Stimulated activated naive CD8-positive, alpha-beta T cell treated with anti-CD3 and anti-CD28 coated beads, Interleukin-15, amount 100 ng/mL, for 72 hours (primary cell): ENCODE data around the gene JAZF1.
A peak's percentile ranks its signal among the peaks of the same experiment; 100 is the strongest.
"Not testable (repeated sequence)": the region's sequence is repeated elsewhere in the genome, so short reads cannot be mapped to it uniquely, and the experiment has no call there.

Experiments used
- ATAC-seq: fragments of 150-1000 bp; cut with Tn5 transposase; 2 replicates; pipeline ENCODE4 v1.10.0; 2021; ENCODE audit warnings: mild to moderate bottlenecking, moderate library complexity
- DNase-seq, 2 donors: peaks; one replicate each; pipeline ENCODE4 v3.0.0; 2021 to 2022
- H3K27ac Mint-ChIP-seq, 2 donors: one replicate each; pipeline ENCODE4 v1.8.0; 2022; ENCODE audit warnings: mild to moderate bottlenecking in 2 of 2, mixed read lengths in 2 of 2, moderate library complexity in 2 of 2
- H3K27me3 Mint-ChIP-seq: one replicate; pipeline ENCODE4 v1.8.0; 2022; ENCODE audit warnings: mixed read lengths
- H3K4me1 Mint-ChIP-seq: one replicate; pipeline ENCODE4 v1.8.0; 2022; ENCODE audit warnings: mild to moderate bottlenecking, mixed read lengths
- H3K4me3 Mint-ChIP-seq, 2 donors: one replicate each; pipeline ENCODE4 v1.8.0; 2022; ENCODE audit warnings: mild to moderate bottlenecking in 2 of 2, mixed read lengths in 2 of 2, moderate library complexity in 1 of 2
- H3K9me3 Mint-ChIP-seq, 2 donors: one replicate each; pipeline ENCODE4 v1.8.0; 2022; ENCODE audit warnings: mixed read lengths in 2 of 2

JAZF1 gene

GRCh38 chr7:27925573-27926201, 254.9 kb downstream of the JAZF1 start:
- no peak overlapping the region for H3K4me3 Mint-ChIP-seq
- peaks cover 14% of the 10 kb centered on the region for H3K4me1 Mint-ChIP-seq
- no peaks in the 10 kb centered on the region for H3K27me3 Mint-ChIP-seq
- no peaks in the 10 kb centered on the region for H3K9me3 Mint-ChIP-seq
- H3K27ac Mint-ChIP-seq, result no peak overlapping the region
- no peak for DNase-seq
- peak; percentile 93 for ATAC-seq

- H3K27ac Mint-ChIP-seq, result no peak overlapping the region
- no peaks in the 10 kb centered on the region for H3K9me3 Mint-ChIP-seq
- H3K4me3 Mint-ChIP-seq, result no peak overlapping the region
- DNase-seq (no peak), ATAC-seq (no peak)
- H3K27me3 Mint-ChIP-seq, result no peaks in the 10 kb centered on the region
- peaks cover 14% of the 10 kb centered on the region for H3K4me1 Mint-ChIP-seq
Observed at GRCh38 chr7:27923642-27923980, 257.0 kb downstream of the JAZF1 start.

- DNase-seq, result no peak
- no peak overlapping the region for H3K27ac Mint-ChIP-seq
- no peaks in the 10 kb centered on the region for H3K9me3 Mint-ChIP-seq
- no peak for ATAC-seq
- H3K4me3 Mint-ChIP-seq, result no peak overlapping the region
- no peaks in the 10 kb centered on the region for H3K27me3 Mint-ChIP-seq
- peaks cover 14% of the 10 kb centered on the region for H3K4me1 Mint-ChIP-seq
Observed at GRCh38 chr7:27922907-27923641, 257.5 kb downstream of the JAZF1 start.

GRCh38 chr7:27922389-27922788, 258.2 kb downstream of the JAZF1 start:
- not testable (repeated sequence) for H3K27me3 Mint-ChIP-seq, H3K9me3 Mint-ChIP-seq, H3K4me3 Mint-ChIP-seq, H3K27ac Mint-ChIP-seq, ATAC-seq, DNase-seq
- H3K4me1 Mint-ChIP-seq, result peaks cover 14% of the 10 kb centered on the region

DNA sequence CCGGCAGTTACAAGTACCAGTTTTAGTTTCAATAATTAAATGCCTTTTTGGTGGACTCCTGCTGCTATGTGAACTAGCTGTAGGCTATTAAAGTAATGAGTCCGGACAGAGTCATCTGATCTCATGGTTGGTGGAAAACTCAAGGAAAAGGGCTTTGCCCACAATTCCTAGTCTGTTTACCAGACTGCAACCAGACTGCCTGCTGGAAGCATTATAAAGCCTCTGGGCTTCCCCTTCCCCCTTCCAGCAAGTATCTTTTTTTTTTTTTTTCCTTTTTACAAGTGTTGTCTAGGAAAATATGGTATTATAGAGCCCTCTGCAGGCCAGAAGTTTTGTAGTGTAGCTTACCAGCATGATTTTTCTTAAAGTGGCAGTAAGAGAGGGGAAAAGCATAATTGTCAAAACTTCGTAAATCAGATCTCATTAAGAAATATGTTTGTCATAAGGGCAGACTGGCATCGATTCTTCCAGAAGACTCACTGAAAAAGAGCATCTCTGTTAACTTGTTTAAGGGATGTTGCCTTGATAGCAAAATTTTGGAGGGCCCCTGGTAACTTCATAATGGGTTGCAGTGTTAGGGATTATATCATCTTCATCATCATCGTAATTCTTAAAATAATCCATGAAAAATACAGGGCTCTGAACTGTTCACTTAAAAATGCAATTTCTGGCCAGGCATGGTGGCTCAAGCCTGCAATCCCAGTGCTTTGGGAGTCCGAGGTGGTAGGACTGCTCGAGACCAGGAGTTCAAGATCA, 259.3 kb downstream of the JAZF1 start:
- no peaks in the 10 kb centered on the region for H3K27me3 Mint-ChIP-seq
- no peak overlapping the region for H3K27ac Mint-ChIP-seq
- DNase-seq (peak; percentile 18 to 19), ATAC-seq (peak; percentile 65)
- peaks cover 9% of the 10 kb centered on the region for H3K4me1 Mint-ChIP-seq
- no peak overlapping the region for H3K4me3 Mint-ChIP-seq
- H3K9me3 Mint-ChIP-seq, result no peaks in the 10 kb centered on the region

GRCh38 chr7:27920281-27920946, 260.2 kb downstream of the JAZF1 start:
- no peak for DNase-seq
- Mint-ChIP-seq H3K27me3 (no peaks in the 10 kb centered on the region), H3K9me3 (no peaks in the 10 kb centered on the region), H3K4me1 (peaks cover under 1% of the 10 kb centered on the region), H3K4me3 (no peak overlapping the region), H3K27ac (no peak overlapping the region)
- no peak for ATAC-seq

- Mint-ChIP-seq H3K9me3 (no peaks in the 10 kb centered on the region), H3K4me1 (no peaks in the 10 kb centered on the region), H3K27me3 (no peaks in the 10 kb centered on the region), H3K27ac (no peak overlapping the region), H3K4me3 (no peak overlapping the region)
- DNase-seq (no peak), ATAC-seq (no peak)
Observed at GRCh38 chr7:27918503-27918902, 262.1 kb downstream of the JAZF1 start.

GRCh38 chr7:27917774-27918314, 262.8 kb downstream of the JAZF1 start:
- ATAC-seq (no peak), DNase-seq (no peak)
- H3K4me3 Mint-ChIP-seq, result no peak overlapping the region
- H3K27me3 Mint-ChIP-seq, result no peaks in the 10 kb centered on the region
- no peaks in the 10 kb centered on the region for H3K9me3 Mint-ChIP-seq
- H3K4me1 Mint-ChIP-seq, result no peaks in the 10 kb centered on the region
- H3K27ac Mint-ChIP-seq, result no peak overlapping the region

GRCh38 chr7:27917119-27917518, 263.5 kb downstream of the JAZF1 start:
- Mint-ChIP-seq H3K27ac (no peak overlapping the region), H3K9me3 (no peaks in the 10 kb centered on the region), H3K4me3 (no peak overlapping the region), H3K27me3 (no peaks in the 10 kb centered on the region), H3K4me1 (no peaks in the 10 kb centered on the region)
- no peak for DNase-seq
- no peak for ATAC-seq

- Mint-ChIP-seq H3K27me3 (no peaks in the 10 kb centered on the region), H3K9me3 (no peaks in the 10 kb centered on the region), H3K27ac (no peak overlapping the region), H3K4me3 (no peak overlapping the region), H3K4me1 (no peaks in the 10 kb centered on the region)
- DNase-seq, result no peak
- no peak for ATAC-seq
Observed at GRCh38 chr7:27916372-27916771, 264.2 kb downstream of the JAZF1 start.

DNA sequence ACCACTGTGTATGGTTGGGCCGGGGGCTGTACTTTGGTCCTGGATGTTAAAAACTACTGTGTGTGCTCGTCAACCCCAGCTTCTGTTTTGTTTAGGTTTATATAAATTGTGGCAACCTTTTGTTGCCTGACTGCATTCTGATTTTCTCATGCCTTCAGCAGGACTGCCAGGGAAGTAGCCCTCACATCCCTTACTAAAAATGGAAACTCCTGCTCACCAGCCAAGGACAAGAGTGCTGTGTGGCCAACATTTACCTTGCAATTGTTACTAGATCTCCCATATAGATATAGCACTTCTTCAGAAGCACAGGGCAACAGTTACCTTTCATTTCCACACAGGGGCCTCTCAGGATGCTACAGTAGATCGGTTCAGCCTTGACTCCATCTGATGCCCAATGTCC, 266.2 kb downstream of the JAZF1 start:
- Mint-ChIP-seq H3K4me1 (no peaks in the 10 kb centered on the region), H3K27me3 (no peaks in the 10 kb centered on the region), H3K9me3 (no peaks in the 10 kb centered on the region), H3K27ac (no peak overlapping the region), H3K4me3 (no peak overlapping the region)
- DNase-seq (no peak), ATAC-seq (no peak)

GRCh38 chr7:27912751-27913150, 267.8 kb downstream of the JAZF1 start:
- H3K9me3 Mint-ChIP-seq, result no peaks in the 10 kb centered on the region
- no peak overlapping the region for H3K4me3 Mint-ChIP-seq
- DNase-seq (no peak), ATAC-seq (no peak)
- H3K4me1 Mint-ChIP-seq, result no peaks in the 10 kb centered on the region
- H3K27me3 Mint-ChIP-seq, result no peaks in the 10 kb centered on the region
- H3K27ac Mint-ChIP-seq, result no peak overlapping the region

DNA sequence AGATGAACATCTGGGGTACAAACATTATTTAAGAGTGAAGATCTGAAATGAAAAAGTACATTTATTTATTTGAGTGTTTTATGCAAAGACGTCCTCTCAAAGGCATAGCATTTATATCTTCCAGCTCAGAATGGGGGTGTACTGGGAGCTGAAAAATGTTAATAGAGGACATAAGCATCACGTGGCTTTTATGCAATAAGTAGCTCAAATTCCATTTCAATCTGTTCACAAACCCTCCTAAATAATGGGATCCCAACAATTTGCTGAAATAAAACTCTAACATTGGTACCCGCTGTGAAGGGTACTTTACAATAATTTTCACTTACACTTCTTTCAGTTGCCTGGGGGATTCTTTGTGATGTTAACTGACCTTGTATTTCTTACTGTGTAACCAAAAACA, 268.7 kb downstream of the JAZF1 start:
- no peaks in the 10 kb centered on the region for H3K9me3 Mint-ChIP-seq
- no peak for ATAC-seq
- H3K27me3 Mint-ChIP-seq, result no peaks in the 10 kb centered on the region
- no peaks in the 10 kb centered on the region for H3K4me1 Mint-ChIP-seq
- no peak overlapping the region for H3K4me3 Mint-ChIP-seq
- no peak overlapping the region for H3K27ac Mint-ChIP-seq
- DNase-seq, result no peak

GRCh38 chr7:27910326-27910725, 270.3 kb downstream of the JAZF1 start:
- Mint-ChIP-seq H3K9me3 (no peaks in the 10 kb centered on the region), H3K27me3 (no peaks in the 10 kb centered on the region), H3K4me3 (no peak overlapping the region), H3K27ac (no peak overlapping the region), H3K4me1 (no peaks in the 10 kb centered on the region)
- no peak for DNase-seq
- no peak for ATAC-seq

DNA sequence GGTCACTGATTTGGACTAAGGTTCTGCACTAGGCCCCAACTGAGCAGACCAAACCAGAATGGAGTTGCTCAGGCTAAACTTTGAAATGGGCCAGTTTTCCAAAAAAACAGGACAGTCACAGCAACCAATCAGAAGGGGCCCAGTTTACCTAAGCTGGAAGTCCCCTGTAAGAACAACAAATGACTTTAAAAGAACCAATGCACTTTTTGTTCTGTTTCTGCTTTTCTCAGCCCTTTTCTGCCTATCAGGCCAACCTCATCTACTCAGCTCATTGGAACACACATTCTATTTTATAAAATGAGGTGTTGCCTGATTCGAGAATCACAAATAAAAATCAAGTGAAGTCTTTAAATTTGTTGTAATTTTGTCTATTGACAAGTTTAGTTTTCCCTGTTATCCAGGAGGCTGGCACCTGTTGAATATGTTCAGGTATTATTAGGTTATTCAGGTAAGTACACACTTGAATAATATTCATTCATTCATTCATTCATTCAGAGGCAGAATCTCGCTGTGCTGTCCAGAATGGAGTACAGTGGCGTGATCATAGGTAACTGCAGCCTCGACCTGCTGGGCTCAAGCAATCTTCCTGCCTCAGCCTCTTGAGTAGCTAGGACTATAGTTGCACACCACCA, 271.9 kb downstream of the JAZF1 start:
- ATAC-seq (no peak), DNase-seq (no peak)
- H3K4me1 Mint-ChIP-seq, result no peaks in the 10 kb centered on the region
- H3K9me3 Mint-ChIP-seq, result no peaks in the 10 kb centered on the region
- H3K27ac Mint-ChIP-seq, result no peak overlapping the region
- no peak overlapping the region for H3K4me3 Mint-ChIP-seq
- H3K27me3 Mint-ChIP-seq, result no peaks in the 10 kb centered on the region
